Measurements from ENCODE around the gene ADAMTS8. TPM values are rescaled to one million over a fixed set of nuclear protein-coding genes. Genes with fewer than 3 reads are reported as not detected.

Gene ADAMTS8
- total RNA-seq, 1 donor from 2014 or later: 4.8 TPM

- no peak for DNase-seq (ENCODE audit: extremely low spot score, unreplicated experiment)
- peaks cover 4% of the 10 kb centered on the region for H3K27me3 Mint-ChIP-seq
- H3K36me3 Mint-ChIP-seq: no peaks in the 10 kb centered on the region
- H3K4me1 Mint-ChIP-seq (ENCODE audit: unreplicated experiment): peaks cover 19% of the 10 kb centered on the region
- no peaks in the 10 kb centered on the region for H3K9me3 Mint-ChIP-seq
- H3K4me3 Mint-ChIP-seq: no peak overlapping the region
- H3K27ac Mint-ChIP-seq: no peak overlapping the region
- TF ChIP-seq CTCF (conservative IDR thresholded peaks at IDR 0.05): no peak
These were observed 42.4 kb downstream of the ADAMTS8 start for GRCh38 chr11:130386056-130386455.

GRCh38 chr11:130383344-130384211, 44.8 kb downstream of the ADAMTS8 start:
- no peak overlapping the region for H3K27ac Mint-ChIP-seq
- H3K4me1 Mint-ChIP-seq (ENCODE audit: unreplicated experiment): peaks cover 10% of the 10 kb centered on the region
- H3K4me3 Mint-ChIP-seq: no peak overlapping the region
- TF ChIP-seq CTCF (conservative IDR thresholded peaks at IDR 0.05): no peak
- H3K9me3 Mint-ChIP-seq: no peaks in the 10 kb centered on the region
- DNase-seq (ENCODE audit: extremely low spot score, unreplicated experiment): no peak
- H3K36me3 Mint-ChIP-seq: no peaks in the 10 kb centered on the region
- H3K27me3 Mint-ChIP-seq: peaks cover 4% of the 10 kb centered on the region

- Mint-ChIP-seq H3K36me3 (no peaks in the 10 kb centered on the region), H3K27me3 (no peaks in the 10 kb centered on the region), H3K4me1 (ENCODE audit: unreplicated experiment) (peaks cover 10% of the 10 kb centered on the region), H3K4me3 (no peak overlapping the region), H3K27ac (no peak overlapping the region), H3K9me3 (peaks cover 8% of the 10 kb centered on the region)
- no peak for DNase-seq (ENCODE audit: extremely low spot score, unreplicated experiment)
- TF ChIP-seq CTCF (conservative IDR thresholded peaks at IDR 0.05): no peak
These were observed 47.1 kb downstream of the ADAMTS8 start for GRCh38 chr11:130381317-130381716.

GRCh38 chr11:130380778-130381177, 47.6 kb downstream of the ADAMTS8 start:
- Mint-ChIP-seq H3K27ac (no peak overlapping the region), H3K4me3 (no peak overlapping the region), H3K36me3 (no peaks in the 10 kb centered on the region), H3K27me3 (no peaks in the 10 kb centered on the region), H3K9me3 (peaks cover 8% of the 10 kb centered on the region), H3K4me1 (ENCODE audit: unreplicated experiment) (peaks cover 10% of the 10 kb centered on the region)
- TF ChIP-seq CTCF (conservative IDR thresholded peaks at IDR 0.05): no peak
- no peak for DNase-seq (ENCODE audit: extremely low spot score, unreplicated experiment)

GRCh38 chr11:130379276-130379675, 49.1 kb downstream of the ADAMTS8 start:
- Mint-ChIP-seq H3K27ac (no peak overlapping the region), H3K27me3 (no peaks in the 10 kb centered on the region), H3K4me1 (ENCODE audit: unreplicated experiment) (peaks cover 10% of the 10 kb centered on the region), H3K4me3 (no peak overlapping the region), H3K36me3 (no peaks in the 10 kb centered on the region), H3K9me3 (peaks cover 8% of the 10 kb centered on the region)
- DNase-seq (ENCODE audit: extremely low spot score, unreplicated experiment): no peak
- TF ChIP-seq CTCF (conservative IDR thresholded peaks at IDR 0.05): no peak

All from type B pancreatic cell (in vitro differentiated cells).